Natural killer cell treated with Interleukin-12 subunit alpha and Interleukin-12 subunit beta and Interleukin-15 and Interleukin-18, amount 100 ng/mL, for 72 hours (primary cell): Measurements from ENCODE around the gene CCDC112. TPM values are rescaled to one million over a fixed set of nuclear protein-coding genes. Genes with fewer than 3 reads are reported as not detected.

Source experiments
- ATAC-seq, 2 donors: fragments of 150-1000 bp; cut with Tn5 transposase in 1 of 2; sonication (Bioruptor Pico), chemical (Tn5 transposase) in 1 of 2; 2 replicates each; pipeline ENCODE4 v1.10.0; 2021
- DNase-seq: peaks from one replicate; pipeline ENCODE4 v3.0.0; 2022; ENCODE audit warnings: low spot score
- H3K27ac Mint-ChIP-seq, 2 donors: 1 replicate in 1 of 2; 2 replicates in 1 of 2; pipeline ENCODE4 v1.8.0; 2022; ENCODE audit warnings: mixed read lengths in 2 of 2, mild to moderate bottlenecking in 1 of 2, moderate library complexity in 1 of 2
- H3K27me3 Mint-ChIP-seq, 2 donors: 1 replicate in 1 of 2; 2 replicates in 1 of 2; pipeline ENCODE4 v1.8.0; 2022; ENCODE audit warnings: mixed read lengths in 2 of 2
- H3K36me3 Mint-ChIP-seq: one replicate; pipeline ENCODE4 v1.8.0; 2022; ENCODE audit warnings: mixed read lengths
- H3K4me1 Mint-ChIP-seq, 2 donors: 1 replicate in 1 of 2; 2 replicates in 1 of 2; pipeline ENCODE4 v1.8.0; 2022; ENCODE audit warnings: low read depth in 2 of 2, mixed read lengths in 2 of 2, mild to moderate bottlenecking in 1 of 2
- H3K4me3 Mint-ChIP-seq: one replicate; pipeline ENCODE4 v1.8.0; 2022; ENCODE audit warnings: mixed read lengths
- H3K9me3 Mint-ChIP-seq: 2 replicates; pipeline ENCODE4 v1.8.0; 2022; ENCODE audit warnings: mixed read lengths
- total RNA-seq, 2 donors: library from RNA; stranded (reverse); gene quantifications; one replicate each; pipeline ENCODE4 v1.2.3, GENCODE V29; 2022

The CCDC112 gene
- total RNA-seq, 2 donors from 2014 or later, result 0.29 to 0.86 TPM

DNA sequence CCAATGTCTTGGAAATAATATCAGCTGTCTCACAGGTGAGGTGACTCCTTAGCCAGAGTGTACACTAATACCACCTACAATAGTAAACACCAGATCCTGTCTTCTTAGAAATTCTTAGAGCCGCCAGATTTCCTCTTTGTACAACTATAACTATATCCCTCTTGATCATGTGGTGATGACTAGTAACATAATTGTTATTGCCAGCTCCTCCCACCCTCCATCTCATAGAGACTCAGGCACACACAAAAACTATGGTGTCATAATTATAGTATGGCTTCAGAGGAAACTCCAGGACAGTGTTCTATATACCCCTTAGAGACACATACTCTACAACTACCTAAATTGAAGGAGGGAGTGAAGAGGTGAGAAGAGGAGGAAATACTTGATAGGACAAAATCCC is 66.8 kb downstream of the CCDC112 start:
- no peak for ATAC-seq
- peaks cover 15% of the 10 kb centered on the region for H3K36me3 Mint-ChIP-seq

DNA sequence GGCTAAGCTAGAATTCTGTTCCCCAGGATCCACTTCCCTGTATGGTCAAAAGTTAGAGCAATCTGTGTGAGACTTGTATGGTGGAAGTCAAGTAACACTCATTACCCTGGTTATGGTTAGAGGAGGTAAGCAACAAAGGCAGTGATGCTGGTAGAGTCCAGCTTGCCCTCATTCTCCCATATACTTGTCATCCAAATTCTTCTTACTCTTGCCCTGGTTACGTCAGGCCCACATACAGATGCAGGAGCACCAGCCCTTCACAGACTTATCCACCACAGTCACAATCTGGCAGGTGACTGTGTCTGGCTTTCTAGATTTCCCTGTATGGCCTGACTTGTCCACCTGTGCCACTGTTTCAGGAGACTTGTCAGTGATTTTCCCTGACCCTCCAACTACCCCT is 69.2 kb downstream of the CCDC112 start:
- H3K9me3 Mint-ChIP-seq, result no peaks in the 10 kb centered on the region
- DNase-seq (no peak), ATAC-seq (no peak)
- no peaks in the 10 kb centered on the region for H3K27me3 Mint-ChIP-seq
- H3K27ac Mint-ChIP-seq, result no peak overlapping the region
- H3K4me1 Mint-ChIP-seq, result peaks cover 16% of the 10 kb centered on the region in 2 donors
- H3K4me3 Mint-ChIP-seq, result no peak overlapping the region
- peaks cover 20% of the 10 kb centered on the region for H3K36me3 Mint-ChIP-seq

More for the DNA sequence above, 66.8 kb downstream of the CCDC112 start:
- Mint-ChIP-seq H3K4me1 (peaks cover 16 to 20% of the 10 kb centered on the region in 2 donors), H3K4me3 (no peak overlapping the region), H3K27ac (no peak overlapping the region), H3K27me3 (no peaks in the 10 kb centered on the region), H3K9me3 (no peaks in the 10 kb centered on the region)
- DNase-seq, result no peak

Other genes starting within 250 kb of the CCDC112 start
- under 1 TPM; 0.08 to 0.33 TPM for gene TRIM36, start 126.7 kb downstream of the CCDC112 start, total RNA-seq
- 10 to 100 TPM; 45.0 to 46.9 TPM for gene PGGT1B, start 33.8 kb downstream of the CCDC112 start, total RNA-seq
- gene FEM1C, start 248.1 kb upstream of the CCDC112 start, total RNA-seq, result 10 to 100 TPM; 17.1 to 30.8 TPM